ENCODE data around the gene KAT5. TPM values are rescaled to one million over a fixed set of nuclear protein-coding genes. Genes with fewer than 3 reads are reported as not detected.

KAT5 gene
- total and polyA plus RNA-seq, 2 donors (not counting 3 experiments of a cell fraction or from before 2014, with no cell fraction given): 35.8 to 48.8 TPM

GRCh38 chr11:65714433-65714832 is 2.4 kb downstream of the KAT5 start:
- Histone ChIP-seq H3K9me3 (replicated peaks; ENCODE audit: control insufficient read depth, insufficient read depth, low read length) (no peaks in the 10 kb centered on the region), H3K4me2 (ENCODE audit: insufficient read depth, low read length) (no peak overlapping the region), H2AFZ (ENCODE audit: low read depth, low read length) (no peak overlapping the region), H3K4me1 (ENCODE audit: control insufficient read depth, extremely low read depth, insufficient read depth, low read length) (peaks cover 13% of the 10 kb centered on the region), H3K4me3 (replicated peaks in 1 of 3; ENCODE audit: insufficient read depth in 1 of 3, low read depth in 1 of 3, low read length in 3 of 3) (no peak overlapping the region), H3K27me3 (ENCODE audit: control insufficient read depth in 2 of 2, insufficient read depth in 2 of 2, low read length in 2 of 2) (no peaks in the 10 kb centered on the region), H3K27ac (ENCODE audit: insufficient read depth, low read depth, low read length) (no peak overlapping the region), H3K36me3 (ENCODE audit: control insufficient read depth in 2 of 2, extremely low read depth in 1 of 2, insufficient read depth in 2 of 2, low read length in 2 of 2) (peaks cover 10 to 37% of the 10 kb centered on the region in 2 experiments), H3K9me1 (replicated peaks; ENCODE audit: control insufficient read depth, extremely low read depth, insufficient read depth, low read length) (no peaks in the 10 kb centered on the region), H4K20me1 (replicated peaks; ENCODE audit: control insufficient read depth, extremely low read depth, insufficient read depth, low read length) (no peaks in the 10 kb centered on the region), H3K79me2 (ENCODE audit: control insufficient read depth, insufficient read depth, low read length) (peaks cover 14% of the 10 kb centered on the region), H3K9ac (replicated peaks; ENCODE audit: extremely low read depth, insufficient read depth, low read length) (no peak overlapping the region)
- CTCF ChIA-PET: interaction anchor here (1.2 kb wide), 1 partner anchor 9 kb away, joined by 3 read pairs; no protein-coding TSS in a partner anchor
- DNase-seq (ENCODE audit: low read depth, low spot score) (no peak), FAIRE-seq (no peak)
- TF ChIP-seq POLR2AphosphoS5 (IDR thresholded peaks at IDR 0.05; ENCODE audit: insufficient read depth, low read depth, low read length) (peak; percentile 8), JUN (IDR thresholded peaks at IDR 0.05; ENCODE audit: borderline replicate concordance, insufficient read depth, insufficient read length, low read depth) (no peak)
- POLR2A ChIA-PET: no interaction called here
- BruUV-seq (replicated peaks): no TSS peak
- intact Hi-C loops (cut with micrococcal nuclease): no loop called here
- dilution Hi-C loops (cut with MboI; ENCODE audit: extremely low pct_ligation_motif_present, low sequenced_read_pairs): no loop called here

GRCh38 chr11:65716302-65716701 is 4.2 kb downstream of the KAT5 start:
- ChIA-PET POLR2A (no interaction called here), CTCF (no interaction called here)
- peaks cover 10 to 37% of the 10 kb centered on the region in 2 experiments for H3K36me3 ChIP-seq (ENCODE audit: control insufficient read depth in 2 of 2, extremely low read depth in 1 of 2, insufficient read depth in 2 of 2, low read length in 2 of 2)
- H2AFZ ChIP-seq (ENCODE audit: low read depth, low read length): no peak overlapping the region
- no peak overlapping the region for H3K4me2 ChIP-seq (ENCODE audit: insufficient read depth, low read length)
- intact Hi-C loops (cut with micrococcal nuclease): no loop called here
- H3K4me1 ChIP-seq (ENCODE audit: control insufficient read depth, extremely low read depth, insufficient read depth, low read length): peaks cover 17% of the 10 kb centered on the region
- no peaks in the 10 kb centered on the region for H4K20me1 ChIP-seq (replicated peaks; ENCODE audit: control insufficient read depth, extremely low read depth, insufficient read depth, low read length)
- H3K27me3 ChIP-seq (ENCODE audit: control insufficient read depth in 2 of 2, insufficient read depth in 2 of 2, low read length in 2 of 2): no peaks in the 10 kb centered on the region
- TF ChIP-seq POLR2A (IDR thresholded peaks at IDR 0.05; ENCODE audit: low read depth, low read length): peak; percentile 32
- TF ChIP-seq CTCF (IDR thresholded peaks at IDR 0.05; ENCODE audit: extremely low read depth in 1 of 2, insufficient read depth in 1 of 2, low read depth in 1 of 2, low read length in 2 of 2): no peak
- no peak overlapping the region for H3K27ac ChIP-seq (ENCODE audit: insufficient read depth, low read depth, low read length)
- no peak overlapping the region for H3K4me3 ChIP-seq (replicated peaks in 1 of 3; ENCODE audit: insufficient read depth in 1 of 3, low read depth in 1 of 3, low read length in 3 of 3)
- FAIRE-seq (no peak), DNase-seq (ENCODE audit: low read depth, low spot score) (no peak)
- no peaks in the 10 kb centered on the region for H3K9me1 ChIP-seq (replicated peaks; ENCODE audit: control insufficient read depth, extremely low read depth, insufficient read depth, low read length)
- H3K9me3 ChIP-seq (replicated peaks; ENCODE audit: control insufficient read depth, insufficient read depth, low read length): no peaks in the 10 kb centered on the region
- peaks cover 22% of the 10 kb centered on the region for H3K79me2 ChIP-seq (ENCODE audit: control insufficient read depth, insufficient read depth, low read length)
- no peak overlapping the region for H3K9ac ChIP-seq (replicated peaks; ENCODE audit: extremely low read depth, insufficient read depth, low read length)
- dilution Hi-C loops (cut with MboI; ENCODE audit: extremely low pct_ligation_motif_present, low sequenced_read_pairs): no loop called here
- BruUV-seq (replicated peaks): no TSS peak

All from endothelial cell of umbilical vein (primary cell).